GM12891 (cell line): ENCODE results near the gene CCBE1.

Experiments
- POLR2A ChIP-seq: IDR thresholded peaks from 2 replicates; pipeline ENCODE4 v1.6.1; 2011; ENCODE audit warnings: low read depth, low read length, control low read depth
- POLR2AphosphoS5 ChIP-seq: IDR thresholded peaks from 2 replicates; pipeline ENCODE4 v1.6.1; 2011; ENCODE audit warnings: low read depth, low read length, control low read depth
- TAF1 ChIP-seq: IDR thresholded peaks from 2 replicates; pipeline ENCODE4 v1.6.1; 2011; ENCODE audit warnings: low read depth, low read length, control low read depth

DNA sequence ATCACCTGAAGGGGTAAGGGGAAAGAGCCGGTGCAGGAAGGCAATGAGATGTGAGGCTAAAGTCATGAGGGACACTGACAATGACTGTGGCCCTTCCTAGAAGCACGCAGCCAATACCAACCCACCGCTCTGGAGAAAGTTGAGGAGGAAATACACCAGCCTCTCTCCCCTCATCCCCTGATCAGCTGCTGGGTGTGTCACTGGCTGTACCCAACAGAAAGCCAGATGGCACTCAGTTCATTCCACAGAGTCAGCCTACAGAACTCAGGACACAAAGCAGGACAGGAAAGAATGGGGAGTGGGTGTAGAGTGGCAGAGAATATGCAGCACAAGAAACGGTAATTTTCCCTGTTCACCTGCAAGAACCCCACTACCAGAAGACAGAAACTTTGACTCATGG, 29.7 kb downstream of the CCBE1 start:
- TF ChIP-seq POLR2A (no peak), POLR2AphosphoS5 (no peak), TAF1 (no peak)
